Measurements from ENCODE around the gene NTM.

The NTM gene

GRCh38 chr11:131923309-131923708 is 552.9 kb downstream of the NTM start:
- DNase-seq (ENCODE audit: low read depth), result no peak
- TF ChIP-seq CTCF (IDR thresholded peaks at IDR 0.05; ENCODE audit: control insufficient read depth, extremely low read depth, insufficient read depth), result no peak
- no peak overlapping the region for H3K4me3 ChIP-seq (ENCODE audit: low read depth, low read length)

- DNase-seq (ENCODE audit: low read depth), result no peak
- no peak overlapping the region for H3K4me3 ChIP-seq (ENCODE audit: low read depth, low read length)
- TF ChIP-seq CTCF (IDR thresholded peaks at IDR 0.05; ENCODE audit: control insufficient read depth, extremely low read depth, insufficient read depth), result no peak
Observed at GRCh38 chr11:131924001-131924400, 553.6 kb downstream of the NTM start.

GRCh38 chr11:131924457-131925201 is 554.2 kb downstream of the NTM start:
- H3K4me3 ChIP-seq (ENCODE audit: low read depth, low read length), result no peak overlapping the region
- TF ChIP-seq CTCF (IDR thresholded peaks at IDR 0.05; ENCODE audit: control insufficient read depth, extremely low read depth, insufficient read depth), result no peak
- no peak for DNase-seq (ENCODE audit: low read depth)

GRCh38 chr11:131925829-131926228 is 555.4 kb downstream of the NTM start:
- no peak for DNase-seq (ENCODE audit: low read depth)
- no peak for TF ChIP-seq CTCF (IDR thresholded peaks at IDR 0.05; ENCODE audit: control insufficient read depth, extremely low read depth, insufficient read depth)
- no peak overlapping the region for H3K4me3 ChIP-seq (ENCODE audit: low read depth, low read length)

- no peak for TF ChIP-seq CTCF (IDR thresholded peaks at IDR 0.05; ENCODE audit: control insufficient read depth, extremely low read depth, insufficient read depth)
- no peak overlapping the region for H3K4me3 ChIP-seq (ENCODE audit: low read depth, low read length)
- DNase-seq (ENCODE audit: low read depth), result no peak
Observed at GRCh38 chr11:131928992-131929391, 558.6 kb downstream of the NTM start.

- TF ChIP-seq CTCF (IDR thresholded peaks at IDR 0.05; ENCODE audit: control insufficient read depth, extremely low read depth, insufficient read depth), result no peak; the same call in 1 of the 2 replicates
- DNase-seq (ENCODE audit: low read depth), result no peak
- H3K4me3 ChIP-seq (ENCODE audit: low read depth, low read length), result no peak overlapping the region
Observed at GRCh38 chr11:131932584-131933325, 562.3 kb downstream of the NTM start.
